ENCODE results near the gene ANO4. TPM values are rescaled to one million over a fixed set of nuclear protein-coding genes. Genes with fewer than 3 reads are reported as not detected.

The ANO4 gene
- total RNA-seq, 2 donors from 2014 or later, result 3.4 to 4.0 TPM

- no peak for TF ChIP-seq CTCF (conservative IDR thresholded peaks at IDR 0.05)
- H3K4me1 ChIP-seq (ENCODE audit: control insufficient read depth, insufficient read depth, low read length), result no peaks in the 10 kb centered on the region
- Mint-ChIP-seq H3K4me1 (peaks cover 12% of the 10 kb centered on the region), H3K4me3 (no peak overlapping the region), H3K27me3 (ENCODE audit: insufficient read depth) (no peaks in the 10 kb centered on the region), H3K27ac (no peak overlapping the region), H3K36me3 (ENCODE audit: low read depth) (no peaks in the 10 kb centered on the region), H3K9me3 (no peaks in the 10 kb centered on the region)
- no peak overlapping the region for H3K9ac ChIP-seq (ENCODE audit: extremely low read depth, low read length, poor library complexity, severe bottlenecking)
- H3K9me3 ChIP-seq (ENCODE audit: control insufficient read depth, low read length), result no peaks in the 10 kb centered on the region
- no peaks in the 10 kb centered on the region for H3K36me3 ChIP-seq (ENCODE audit: control insufficient read depth, insufficient read depth, low read length)
- no peak for DNase-seq
- H3K27me3 ChIP-seq (ENCODE audit: control insufficient read depth, insufficient read depth, low read length, poor library complexity, severe bottlenecking), result no peaks in the 10 kb centered on the region
- H3K27ac ChIP-seq (ENCODE audit: low read depth, low read length), result no peak overlapping the region
- no peak overlapping the region for H3K4me3 ChIP-seq (ENCODE audit: low read length)
These were observed 246.4 kb downstream of the ANO4 start for GRCh38 chr12:101040936-101041335.

GRCh38 chr12:101042211-101042610 is 247.6 kb downstream of the ANO4 start:
- Mint-ChIP-seq H3K36me3 (ENCODE audit: low read depth) (no peaks in the 10 kb centered on the region), H3K27me3 (ENCODE audit: insufficient read depth) (no peaks in the 10 kb centered on the region)
- H3K9ac ChIP-seq (ENCODE audit: extremely low read depth, low read length, poor library complexity, severe bottlenecking), result no peak overlapping the region

GRCh38 chr12:101044512-101045059 is 250.0 kb downstream of the ANO4 start:
- Histone ChIP-seq H3K27ac (ENCODE audit: low read depth, low read length) (no peak overlapping the region), H3K9me3 (ENCODE audit: control insufficient read depth, low read length) (no peaks in the 10 kb centered on the region), H3K36me3 (ENCODE audit: control insufficient read depth, insufficient read depth, low read length) (no peaks in the 10 kb centered on the region), H3K4me3 (ENCODE audit: low read length) (no peak overlapping the region), H3K9ac (ENCODE audit: extremely low read depth, low read length, poor library complexity, severe bottlenecking) (no peak overlapping the region), H3K27me3 (ENCODE audit: control insufficient read depth, insufficient read depth, low read length, poor library complexity, severe bottlenecking) (no peaks in the 10 kb centered on the region), H3K4me1 (ENCODE audit: control insufficient read depth, insufficient read depth, low read length) (no peaks in the 10 kb centered on the region)
- 87 to 100% methylated on average over 2 of the region's 2 CpGs for WGBS, 2 experiments (ENCODE audit: insufficient coverage in 1 of 2, insufficient read length in 1 of 2)
- H3K27me3 Mint-ChIP-seq (ENCODE audit: insufficient read depth), result no peaks in the 10 kb centered on the region
- no peaks in the 10 kb centered on the region for H3K36me3 Mint-ChIP-seq (ENCODE audit: low read depth)
- peaks cover 19% of the 10 kb centered on the region for H3K4me1 Mint-ChIP-seq
- no peak for DNase-seq
- H3K9me3 Mint-ChIP-seq, result no peaks in the 10 kb centered on the region
- no peak overlapping the region for H3K27ac Mint-ChIP-seq
- H3K4me3 Mint-ChIP-seq, result no peak overlapping the region
- no peak for TF ChIP-seq CTCF (conservative IDR thresholded peaks at IDR 0.05)

More at GRCh38 chr12:101042211-101042610, 247.6 kb downstream of the ANO4 start:
- no peak overlapping the region for H3K4me3 ChIP-seq (ENCODE audit: low read length)
- no peaks in the 10 kb centered on the region for H3K9me3 Mint-ChIP-seq
- H3K36me3 ChIP-seq (ENCODE audit: control insufficient read depth, insufficient read depth, low read length), result no peaks in the 10 kb centered on the region
- 94 to 95% methylated on average over 3 to 8 of the region's 8 CpGs for WGBS, 2 experiments (ENCODE audit: insufficient coverage in 1 of 2, insufficient read length in 1 of 2)
- H3K9me3 ChIP-seq (ENCODE audit: control insufficient read depth, low read length), result no peaks in the 10 kb centered on the region
- no peak for TF ChIP-seq CTCF (conservative IDR thresholded peaks at IDR 0.05)
- H3K4me1 ChIP-seq (ENCODE audit: control insufficient read depth, insufficient read depth, low read length), result no peaks in the 10 kb centered on the region
- H3K4me1 Mint-ChIP-seq, result peaks cover 19% of the 10 kb centered on the region
- no peak overlapping the region for H3K27ac ChIP-seq (ENCODE audit: low read depth, low read length)
- no peak overlapping the region for H3K4me3 Mint-ChIP-seq
- H3K27me3 ChIP-seq (ENCODE audit: control insufficient read depth, insufficient read depth, low read length, poor library complexity, severe bottlenecking), result no peaks in the 10 kb centered on the region
- H3K27ac Mint-ChIP-seq, result no peak overlapping the region
- no peak for DNase-seq

Measured in endodermal cell (in vitro differentiated cells).